ENCODE data around the gene ADAMTSL5. TPM values are rescaled to one million over a fixed set of nuclear protein-coding genes. Genes with fewer than 3 reads are reported as not detected.
A peak's percentile ranks its signal among the peaks of the same experiment; 100 is the strongest.

ADAMTSL5 gene, protein sequence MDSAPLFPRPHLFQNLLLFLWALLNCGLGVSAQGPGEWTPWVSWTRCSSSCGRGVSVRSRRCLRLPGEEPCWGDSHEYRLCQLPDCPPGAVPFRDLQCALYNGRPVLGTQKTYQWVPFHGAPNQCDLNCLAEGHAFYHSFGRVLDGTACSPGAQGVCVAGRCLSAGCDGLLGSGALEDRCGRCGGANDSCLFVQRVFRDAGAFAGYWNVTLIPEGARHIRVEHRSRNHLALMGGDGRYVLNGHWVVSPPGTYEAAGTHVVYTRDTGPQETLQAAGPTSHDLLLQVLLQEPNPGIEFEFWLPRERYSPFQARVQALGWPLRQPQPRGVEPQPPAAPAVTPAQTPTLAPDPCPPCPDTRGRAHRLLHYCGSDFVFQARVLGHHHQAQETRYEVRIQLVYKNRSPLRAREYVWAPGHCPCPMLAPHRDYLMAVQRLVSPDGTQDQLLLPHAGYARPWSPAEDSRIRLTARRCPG
- 1 to 10 TPM; 2.7 to 3.5 (median 3.3) TPM for total RNA-seq
- long read RNA-seq, donor 1, partial matches to known transcripts, result 0 of 2 reads
- long read RNA-seq, donor 1, other reads (novel, unspliced or antisense), result 2 of 2 reads
- long read RNA-seq, donor 2, result 0 reads

DNA sequence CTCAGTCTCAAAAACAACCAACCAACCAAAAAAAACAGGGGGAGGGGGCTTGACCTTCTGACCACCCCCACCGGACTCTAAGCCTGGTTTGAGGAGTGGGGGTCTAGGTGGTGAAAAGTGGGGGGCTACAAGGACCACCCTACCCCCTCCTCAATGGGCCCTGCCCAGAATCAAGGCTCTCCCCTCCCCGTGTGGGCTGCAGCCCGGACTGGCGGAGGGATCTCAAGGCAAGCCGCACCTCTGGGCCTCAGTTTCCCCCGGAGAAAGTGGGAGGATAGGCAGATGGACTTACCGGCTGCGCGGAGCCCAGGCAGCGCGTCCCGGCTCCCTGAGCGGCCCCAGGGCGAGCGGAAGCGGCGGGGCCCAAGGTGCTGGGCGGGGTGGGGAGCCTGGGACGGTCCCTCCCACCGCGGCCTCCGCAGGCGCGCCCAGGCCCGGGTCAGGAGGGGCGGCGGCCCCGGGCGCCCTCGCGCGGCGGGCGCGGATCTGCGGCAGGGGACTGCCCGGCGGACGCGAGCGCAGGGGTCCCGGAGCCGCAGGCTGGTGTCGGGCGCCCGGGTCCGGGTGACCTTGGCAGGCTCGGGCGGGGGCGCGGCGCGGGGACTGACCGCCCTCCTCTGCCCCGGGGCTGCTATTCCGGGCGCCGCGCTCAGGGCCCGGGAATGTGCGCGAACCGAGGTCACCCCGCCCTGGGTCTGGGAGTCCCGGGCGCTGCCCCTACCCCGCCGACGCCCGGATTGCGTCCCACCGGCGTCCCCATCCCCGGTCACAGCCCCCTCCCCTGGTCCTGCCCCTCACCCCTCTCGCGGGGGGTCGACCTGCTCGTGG is at the start of gene ADAMTSL5:
TSS of gene ADAMTSL5 (minus strand) at position 349 of the 828 bp plus-strand sequence. CDS start 2,076 bp downstream, outside the sequence.
- H3K9me3 ChIP-seq, result no peaks in the 10 kb centered on the region
- ATAC-seq (peak; percentile 79), DNase-seq (peak; percentile 73 to 86 (median 78))
- H3K36me3 ChIP-seq (ENCODE audit: low read depth), result no peaks in the 10 kb centered on the region
- intact Hi-C loops (cut with DNase I, micrococcal nuclease), result no loop called here
- TF ChIP-seq, protein P1, sequence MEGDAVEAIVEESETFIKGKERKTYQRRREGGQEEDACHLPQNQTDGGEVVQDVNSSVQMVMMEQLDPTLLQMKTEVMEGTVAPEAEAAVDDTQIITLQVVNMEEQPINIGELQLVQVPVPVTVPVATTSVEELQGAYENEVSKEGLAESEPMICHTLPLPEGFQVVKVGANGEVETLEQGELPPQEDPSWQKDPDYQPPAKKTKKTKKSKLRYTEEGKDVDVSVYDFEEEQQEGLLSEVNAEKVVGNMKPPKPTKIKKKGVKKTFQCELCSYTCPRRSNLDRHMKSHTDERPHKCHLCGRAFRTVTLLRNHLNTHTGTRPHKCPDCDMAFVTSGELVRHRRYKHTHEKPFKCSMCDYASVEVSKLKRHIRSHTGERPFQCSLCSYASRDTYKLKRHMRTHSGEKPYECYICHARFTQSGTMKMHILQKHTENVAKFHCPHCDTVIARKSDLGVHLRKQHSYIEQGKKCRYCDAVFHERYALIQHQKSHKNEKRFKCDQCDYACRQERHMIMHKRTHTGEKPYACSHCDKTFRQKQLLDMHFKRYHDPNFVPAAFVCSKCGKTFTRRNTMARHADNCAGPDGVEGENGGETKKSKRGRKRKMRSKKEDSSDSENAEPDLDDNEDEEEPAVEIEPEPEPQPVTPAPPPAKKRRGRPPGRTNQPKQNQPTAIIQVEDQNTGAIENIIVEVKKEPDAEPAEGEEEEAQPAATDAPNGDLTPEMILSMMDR (IDR thresholded peaks at IDR 0.05), result peak; percentile 18
- H3K4me3 ChIP-seq, result peak within 1 kb of the TSS; percentile 11
- H3K4me1 ChIP-seq (ENCODE audit: low read depth), result peaks cover 4% of the 10 kb centered on the region

DNA sequence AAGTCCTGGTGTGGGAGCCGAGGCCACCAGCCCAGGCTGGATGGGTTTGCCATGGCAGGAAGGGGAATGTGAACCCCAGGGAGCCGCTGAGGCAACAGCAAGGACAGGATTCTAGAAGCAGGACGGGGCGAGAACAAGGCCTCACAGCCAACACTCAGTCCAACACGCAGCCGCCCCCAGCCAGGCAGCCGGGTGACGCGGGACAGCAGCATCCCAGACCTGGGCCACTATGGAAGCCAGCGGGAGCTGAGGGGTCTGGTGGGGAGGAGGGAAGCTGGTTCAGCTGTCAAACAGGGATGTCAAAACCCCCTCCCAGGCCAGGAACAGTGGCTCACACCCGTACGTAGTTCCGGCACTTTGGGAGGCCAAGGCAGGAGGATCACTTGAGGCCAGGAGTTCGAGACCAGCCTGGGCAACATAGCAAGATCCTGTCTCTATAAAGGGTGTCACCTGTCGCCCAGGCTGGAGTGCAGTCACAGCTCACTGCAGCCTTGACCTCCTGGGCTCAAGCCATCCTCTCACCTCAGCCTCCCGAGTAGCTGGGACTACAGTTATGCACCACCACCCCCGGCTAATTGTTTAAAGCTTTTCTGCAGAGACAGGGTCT is 48.5 kb upstream of the ADAMTSL5 start:
- no peaks in the 10 kb centered on the region for H3K9me3 ChIP-seq
- TF ChIP-seq, protein P1 (IDR thresholded peaks at IDR 0.05), result no peak
- ATAC-seq (no peak), DNase-seq (no peak)
- no peak overlapping the region for H3K4me3 ChIP-seq
- no peaks in the 10 kb centered on the region for H3K36me3 ChIP-seq (ENCODE audit: low read depth)
- intact Hi-C loops (cut with DNase I, micrococcal nuclease), result no loop called here
- H3K4me1 ChIP-seq (ENCODE audit: low read depth), result no peaks in the 10 kb centered on the region

DNA sequence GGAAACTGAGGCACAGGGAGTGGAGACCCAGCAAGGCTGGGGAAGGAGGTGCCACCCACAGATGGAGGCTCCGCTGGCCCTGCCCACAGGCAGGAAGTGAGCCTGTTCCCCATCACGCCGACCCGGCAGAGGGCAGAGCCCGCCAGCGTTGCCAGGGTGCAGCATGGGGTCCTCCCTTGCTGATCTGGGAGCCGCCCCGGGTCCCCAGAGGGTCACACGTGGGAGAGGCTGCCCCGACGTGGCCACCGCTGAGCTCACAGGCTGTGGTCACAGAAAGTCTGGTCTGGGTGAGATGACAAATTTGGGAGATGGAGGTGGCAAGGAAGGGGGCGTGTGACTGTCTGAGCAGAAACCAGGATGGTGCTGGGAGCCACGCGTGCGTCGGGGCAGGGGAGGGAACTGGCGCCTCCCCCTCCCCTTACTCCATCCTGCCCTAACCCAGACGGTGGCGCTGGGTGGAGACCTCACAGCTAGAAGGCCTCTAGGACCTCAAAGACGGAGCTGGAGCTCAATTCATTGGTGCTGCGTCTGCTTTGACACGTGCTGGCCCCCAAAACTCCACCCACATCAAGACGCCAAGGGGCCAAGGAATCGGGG is 47.6 kb upstream of the ADAMTSL5 start:
- DNase-seq (no peak), ATAC-seq (no peak)
- TF ChIP-seq, protein P1 (IDR thresholded peaks at IDR 0.05), result no peak
- Histone ChIP-seq H3K9me3 (no peaks in the 10 kb centered on the region), H3K4me3 (no peak overlapping the region), H3K36me3 (ENCODE audit: low read depth) (no peaks in the 10 kb centered on the region), H3K4me1 (ENCODE audit: low read depth) (no peaks in the 10 kb centered on the region)
- intact Hi-C loops (cut with DNase I, micrococcal nuclease), result no loop called here

DNA sequence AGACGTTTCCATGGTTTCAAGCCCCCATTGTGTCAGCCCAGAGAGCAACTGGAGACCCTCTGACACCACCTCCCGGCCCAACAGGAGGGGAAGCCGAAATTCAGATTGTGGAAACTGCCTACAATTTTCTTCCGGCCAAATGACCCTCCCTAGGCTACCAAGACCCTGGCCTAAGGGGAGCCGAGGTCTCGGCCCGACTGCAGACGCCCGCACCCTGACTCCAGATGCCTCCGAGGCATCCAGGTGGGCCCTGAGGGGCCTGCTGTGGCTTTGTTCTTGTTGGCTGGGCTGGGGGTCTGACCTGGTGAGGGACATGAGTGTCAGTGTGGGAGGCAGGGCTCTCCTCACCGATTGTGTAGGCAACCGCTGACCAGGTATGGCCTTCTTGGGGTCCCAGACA is 45.7 kb upstream of the ADAMTSL5 start:
- no peak overlapping the region for H3K4me3 ChIP-seq
- no peaks in the 10 kb centered on the region for H3K4me1 ChIP-seq (ENCODE audit: low read depth)
- H3K9me3 ChIP-seq, result no peaks in the 10 kb centered on the region
- intact Hi-C loops (cut with DNase I, micrococcal nuclease), result no loop called here
- no peaks in the 10 kb centered on the region for H3K36me3 ChIP-seq (ENCODE audit: low read depth)
- DNase-seq (no peak), ATAC-seq (no peak)
- TF ChIP-seq, protein P1 (IDR thresholded peaks at IDR 0.05), result no peak

Data from mucosa of descending colon (tissue), 3 donors.